ENCODE results near the gene CR1. TPM values are rescaled to one million over a fixed set of nuclear protein-coding genes. Genes with fewer than 3 reads are reported as not detected.
A peak's percentile ranks its signal among the peaks of the same experiment; 100 is the strongest.

Gene CR1
- total and polyA plus RNA-seq, 9 of the 15 experiments (the other 6 are each of a cell fraction or from before 2014, with no cell fraction given): 0.07 to 0.47 (median 0.18) TPM

DNA sequence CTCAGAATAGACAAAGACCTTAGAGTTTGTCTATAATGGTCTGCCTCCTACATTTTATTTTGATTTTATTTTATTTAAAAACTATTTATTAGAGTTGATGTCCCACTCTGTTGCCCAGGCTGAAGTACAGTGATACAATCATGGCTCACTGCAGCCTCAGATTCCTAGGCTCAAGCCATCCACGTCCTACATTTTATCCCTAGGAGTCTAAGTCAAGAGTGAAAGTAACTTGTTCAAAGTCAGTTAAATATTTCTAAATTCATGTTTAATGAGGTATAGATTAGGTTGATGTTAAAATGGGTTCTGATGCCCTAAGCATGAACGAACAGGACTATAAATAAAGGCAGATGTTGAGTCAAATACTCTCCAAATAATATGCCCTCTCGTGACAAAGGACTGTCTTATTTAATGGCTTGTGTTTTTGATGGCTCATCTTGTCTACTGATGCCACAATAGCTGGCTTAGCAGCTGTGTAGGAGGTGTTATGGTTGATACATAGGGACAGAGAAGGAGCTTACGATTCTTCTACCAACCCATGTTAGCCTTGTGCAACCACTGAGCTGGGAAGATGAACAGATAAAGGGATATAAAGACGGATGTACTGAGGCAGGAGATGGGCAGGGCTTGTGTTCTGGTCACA lies 83.0 kb downstream of the CR1 start:
- peak; percentile 56 for ATAC-seq
- ChIA-PET CTCF (ENCODE audit: low intra/inter-chr PET ratio) (interaction anchor here (0.9 to 2.4 kb wide), 5 partner anchors 41 to 122 kb away, joined by 3 to 22 read pairs (median 5); no protein-coding TSS in a partner anchor), POLR2A (interaction anchor here (0.6 to 1.3 kb wide), 6 partner anchors 69 to 391 kb away, joined by 3 to 5 read pairs (median 3); no protein-coding TSS in a partner anchor)
- BruUV-seq (replicated peaks): no TSS peak
- intact Hi-C loops (cut with micrococcal nuclease): loop anchor here (1.0 kb wide), 3 partner anchors 41 to 120 kb away; no protein-coding TSS in a partner anchor
- Histone ChIP-seq H2AFZ (ENCODE audit: low read depth, low read length) (peak overlapping the region; percentile 72), H3K27ac (ENCODE audit: extremely low read depth, low read depth, low read length) (no peak overlapping the region), H3K9me1 (ENCODE audit: control insufficient read depth, insufficient read depth, low read length) (no peaks in the 10 kb centered on the region), H3K4me1 (replicated peaks in 1 of 2; ENCODE audit: control insufficient read depth in 2 of 2, insufficient read depth in 2 of 2, low read length in 2 of 2) (peaks cover 0 to 5% of the 10 kb centered on the region in 2 experiments; a peak in 1 of 5 replicates), H3K36me3 (ENCODE audit: control insufficient read depth, insufficient read depth, low read length) (no peaks in the 10 kb centered on the region), H3K4me3 (no peak overlapping the region), H3K79me2 (ENCODE audit: control insufficient read depth, insufficient read depth, low read length) (no peaks in the 10 kb centered on the region), H4K20me1 (replicated peaks; ENCODE audit: control insufficient read depth, insufficient read depth, low read length) (no peaks in the 10 kb centered on the region), H3K9ac (ENCODE audit: insufficient read depth in 1 of 2, low read depth in 2 of 2, low read length in 2 of 2) (no peak overlapping the region), H3K4me2 (ENCODE audit: insufficient read depth, low read length) (no peak overlapping the region), H3K27me3 (ENCODE audit: control insufficient read depth in 2 of 2, insufficient read depth in 2 of 2, low read length in 2 of 2) (no peaks in the 10 kb centered on the region), H3K9me3 (replicated peaks; ENCODE audit: control insufficient read depth, insufficient read depth, low read depth, low read length) (no peaks in the 10 kb centered on the region)
- no peak for FAIRE-seq
- DNase-seq (ENCODE audit: extremely low read depth in 1 of 4, low spot score in 3 of 4): no peak
- peak; percentile 21; the same call in 1 of the 2 replicates for TF ChIP-seq ZNF224 (CRISPR knock-in tag; IDR thresholded peaks at IDR 0.05)
- TF ChIP-seq ESRRB (CRISPR knock-in tag; IDR thresholded peaks at IDR 0.05; ENCODE audit: borderline replicate concordance): no peak
- 0 out of 2 replicates have a peak, but pooled peaks have one; percentile 31 for TF ChIP-seq MTA3 (IDR thresholded peaks at IDR 0.05; ENCODE audit: borderline replicate concordance)
- no peak for TF ChIP-seq MYC (IDR thresholded peaks at IDR 0.05; ENCODE audit: low read depth, low read length)
- TF ChIP-seq MYC (CRISPR knock-in tag; IDR thresholded peaks at IDR 0.05; ENCODE audit: borderline replicate concordance, low read depth): no peak
- TF ChIP-seq LCOR (CRISPR knock-in tag; IDR thresholded peaks at IDR 0.05): 0 out of 2 replicates have a peak, but pooled peaks have one; percentile 37
- no peak for TF ChIP-seq ZNF274 (IDR thresholded peaks at IDR 0.05; ENCODE audit: borderline replicate concordance, low read depth, low read length)
- in situ Hi-C loops (cut with MboI): loop anchor here (5.0 kb wide), 1 partner anchor 123 kb away; no protein-coding TSS in a partner anchor
- 5% methylated on average over 5 of the region's 5 CpGs for WGBS (ENCODE audit: insufficient coverage, low coverage, missing lambda C conversion rate)
